ENCODE measurements around the gene AVPI1.
"Not testable (repeated sequence)": the region's sequence is repeated elsewhere in the genome, so short reads cannot be mapped to it uniquely, and the experiment has no call there.

AVPI1 gene

DNA sequence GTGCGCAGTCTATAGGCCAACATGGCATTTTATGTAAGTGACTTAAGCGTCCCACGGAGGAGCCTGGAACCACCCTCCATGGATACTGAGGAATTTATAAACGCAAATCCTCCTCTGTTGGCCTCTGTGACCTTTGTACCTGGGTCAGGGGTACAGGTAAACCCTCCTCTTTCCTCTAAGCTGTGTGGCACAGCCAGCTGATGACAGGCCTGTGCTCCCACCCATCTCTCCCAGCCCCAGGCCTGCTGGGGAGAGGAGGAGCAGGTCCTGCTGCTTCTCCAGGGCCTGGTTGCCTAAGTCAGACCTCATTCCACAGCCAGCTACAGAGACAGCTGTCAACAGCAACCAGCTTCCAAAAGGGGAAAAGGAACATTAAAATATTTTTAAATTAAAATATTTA lies 5.0 kb downstream of the AVPI1 start:
- DNase-seq (ENCODE audit: low read depth): no peak

DNA sequence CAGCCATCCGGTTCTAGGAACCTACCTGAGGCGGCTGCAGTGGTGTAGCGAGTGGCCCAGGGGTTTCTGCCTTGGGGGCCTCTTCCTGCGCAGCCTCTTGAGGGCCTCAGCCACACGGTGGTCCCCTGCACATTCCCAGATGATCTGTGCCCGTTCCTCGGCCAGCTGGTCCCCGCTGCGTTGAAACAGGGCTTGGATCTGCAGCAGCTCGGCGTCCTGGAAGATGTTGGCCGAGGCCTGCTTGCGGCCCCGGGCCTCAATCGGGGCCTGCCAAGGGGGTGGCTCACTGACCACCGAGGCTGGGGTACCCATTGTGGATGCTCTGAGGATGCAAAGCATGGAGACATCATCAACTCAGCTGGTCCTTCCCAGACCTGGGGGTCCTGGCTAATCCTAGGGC lies 7.4 kb downstream of the AVPI1 start:
- DNase-seq (ENCODE audit: low read depth): no peak

DNA sequence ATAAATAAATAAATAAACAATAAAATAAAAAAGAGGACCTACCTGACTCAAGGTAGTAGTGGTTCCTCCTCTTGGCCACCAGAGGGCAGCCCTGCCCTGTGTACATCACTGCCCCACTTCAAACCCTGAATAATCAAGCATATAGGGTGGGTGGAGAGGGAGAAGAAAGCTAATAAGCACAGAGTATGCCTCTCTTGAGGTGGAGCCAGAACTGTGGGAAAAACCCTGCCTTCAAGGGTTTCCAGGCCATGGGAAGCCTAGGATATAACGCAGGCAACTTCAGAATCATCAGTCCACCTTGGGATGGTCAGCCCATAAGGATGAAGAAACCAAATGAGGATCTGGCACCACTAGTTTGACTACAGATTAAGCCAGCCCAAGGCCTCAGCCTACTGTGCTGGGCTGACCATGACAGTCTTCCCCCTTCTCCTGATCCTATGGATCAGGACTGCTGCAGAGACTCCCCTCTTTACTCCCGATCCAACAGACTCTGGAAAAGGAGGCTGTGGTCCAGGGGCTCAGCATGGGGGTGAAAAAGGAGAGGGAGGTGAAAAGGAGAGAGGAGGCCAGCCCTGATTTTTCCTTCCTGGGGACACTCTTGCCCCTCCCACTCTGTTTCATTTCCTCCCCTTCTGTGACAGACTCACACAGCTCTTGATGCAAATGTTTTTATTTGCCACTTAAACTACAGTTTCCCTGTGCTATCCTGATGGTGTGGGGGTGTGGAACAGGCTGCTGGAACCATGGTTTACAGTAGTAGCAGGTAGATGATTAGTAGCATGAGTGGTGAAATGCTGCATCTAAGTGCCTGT lies 10.1 kb downstream of the AVPI1 start:
- DNase-seq (ENCODE audit: low read depth): no peak

DNA sequence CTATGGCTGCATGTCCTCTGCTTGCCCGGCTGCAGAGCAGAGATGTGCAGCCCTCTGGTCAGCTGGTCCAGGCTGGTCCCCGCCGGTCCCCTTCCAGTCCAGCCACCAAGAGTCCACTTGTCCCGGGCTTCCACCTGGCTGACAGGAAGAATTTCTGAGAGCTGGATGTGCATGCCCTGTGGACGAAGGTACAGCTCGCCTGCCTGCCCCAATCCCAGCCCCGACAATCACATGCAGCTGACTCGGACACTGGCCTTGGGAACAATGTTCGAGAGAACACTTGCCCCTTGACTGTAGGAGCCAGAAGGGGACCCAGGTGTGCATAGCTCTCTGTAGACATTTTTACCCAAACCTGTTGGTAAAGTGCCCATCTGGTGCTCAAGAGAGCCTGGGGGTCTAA lies 11.8 kb downstream of the AVPI1 start:
- DNase-seq (ENCODE audit: low read depth): no peak

DNA sequence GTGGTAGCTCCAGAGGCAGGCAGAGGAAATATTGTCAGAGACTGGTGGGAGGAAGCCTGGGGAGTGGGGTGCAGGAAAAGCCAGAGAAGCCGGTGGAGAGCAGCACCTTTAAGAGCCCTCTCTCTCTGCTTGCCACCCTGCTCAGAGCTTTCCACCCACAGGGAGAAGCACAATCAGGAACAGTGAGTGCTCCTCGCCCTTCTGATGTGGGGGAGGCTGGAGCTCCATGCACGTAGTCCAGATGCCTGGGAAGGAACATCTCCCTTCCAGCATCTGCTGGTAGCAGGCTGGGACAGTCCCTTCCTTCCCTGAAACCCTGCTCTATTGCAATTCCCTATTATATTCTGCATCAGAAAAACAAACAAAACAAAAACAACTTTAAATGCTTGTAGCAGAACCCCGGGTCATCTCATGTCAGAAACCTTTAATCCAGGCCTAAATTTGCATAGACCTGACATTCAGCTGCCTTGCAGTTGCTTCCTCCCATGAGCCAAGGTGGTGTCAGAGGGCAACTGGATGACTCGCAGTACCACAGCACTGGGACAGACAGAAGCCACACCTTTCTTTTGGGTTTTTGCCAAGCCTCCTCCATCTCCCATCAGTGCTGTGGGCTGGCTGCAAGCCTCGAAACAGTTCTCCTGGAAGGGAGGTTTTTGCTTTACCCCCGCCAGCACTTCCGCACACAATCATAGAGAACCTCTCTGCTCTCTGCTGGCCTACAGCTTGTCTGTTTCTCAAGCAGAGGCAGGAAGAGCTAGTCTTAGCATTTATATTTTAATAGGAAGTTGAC lies 13.1 kb downstream of the AVPI1 start:
- DNase-seq (ENCODE audit: low read depth): no peak

DNA sequence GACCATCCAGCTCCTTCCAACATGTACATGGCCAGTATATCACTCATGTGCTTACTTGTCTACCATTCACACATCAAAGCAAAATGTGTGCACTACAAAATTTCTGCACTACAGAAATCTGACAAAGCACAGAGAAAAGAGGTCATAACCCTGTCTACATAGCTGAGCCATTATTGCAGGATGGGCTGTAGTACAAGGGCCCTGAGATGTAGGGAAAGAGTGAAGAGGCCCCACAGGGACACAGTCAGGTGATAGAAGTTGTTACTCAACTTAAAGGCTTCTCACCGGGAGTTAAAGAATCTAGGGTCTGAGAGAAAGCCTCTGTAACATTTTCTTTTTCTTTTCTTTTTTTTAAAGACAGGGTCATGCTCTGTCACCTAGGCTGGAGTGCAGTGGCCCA lies 17.5 kb downstream of the AVPI1 start:
- no peak for DNase-seq (ENCODE audit: low read depth)

DNA sequence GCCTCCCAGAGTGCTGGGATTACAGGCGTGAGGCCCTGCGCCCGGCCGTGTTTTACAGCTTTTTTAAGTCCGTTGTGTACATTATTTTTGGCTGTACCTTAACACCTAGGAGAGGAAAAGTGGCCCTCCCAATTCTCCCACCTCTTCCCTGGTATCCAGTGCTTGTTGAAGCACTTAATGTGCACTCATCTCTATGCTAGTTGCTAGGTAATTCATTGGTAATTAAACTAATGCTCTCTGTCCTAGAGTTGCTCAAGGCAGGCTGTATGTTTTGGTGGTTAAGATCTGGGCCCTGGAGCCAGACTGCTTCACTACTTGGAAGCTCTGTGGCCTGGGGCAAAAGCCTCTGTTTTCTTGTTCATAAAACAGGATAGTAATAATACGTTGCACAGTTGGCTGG lies 19.6 kb downstream of the AVPI1 start:
- DNase-seq (ENCODE audit: low read depth): no peak

DNA sequence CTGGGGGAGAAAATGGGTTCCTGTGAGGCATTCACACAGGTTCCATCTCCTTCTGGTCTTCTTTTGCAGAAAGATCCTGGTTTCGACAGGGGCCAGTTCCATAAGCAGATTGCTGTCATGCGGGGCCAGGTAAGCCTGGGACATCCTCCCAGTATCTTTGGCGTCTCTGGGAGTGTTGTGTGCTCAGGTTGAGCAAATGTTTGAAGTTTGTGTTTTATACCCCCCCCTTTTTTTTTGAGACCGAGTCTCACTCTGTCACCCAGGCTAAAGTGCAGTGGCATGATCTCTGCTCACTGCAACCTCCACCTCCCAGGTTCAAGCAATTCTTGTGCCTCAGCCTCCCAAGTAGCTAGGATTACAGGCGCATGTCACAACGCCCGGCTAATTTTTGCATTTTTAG lies 20.0 kb downstream of the AVPI1 start:
- DNase-seq (ENCODE audit: low read depth): no peak

DNA sequence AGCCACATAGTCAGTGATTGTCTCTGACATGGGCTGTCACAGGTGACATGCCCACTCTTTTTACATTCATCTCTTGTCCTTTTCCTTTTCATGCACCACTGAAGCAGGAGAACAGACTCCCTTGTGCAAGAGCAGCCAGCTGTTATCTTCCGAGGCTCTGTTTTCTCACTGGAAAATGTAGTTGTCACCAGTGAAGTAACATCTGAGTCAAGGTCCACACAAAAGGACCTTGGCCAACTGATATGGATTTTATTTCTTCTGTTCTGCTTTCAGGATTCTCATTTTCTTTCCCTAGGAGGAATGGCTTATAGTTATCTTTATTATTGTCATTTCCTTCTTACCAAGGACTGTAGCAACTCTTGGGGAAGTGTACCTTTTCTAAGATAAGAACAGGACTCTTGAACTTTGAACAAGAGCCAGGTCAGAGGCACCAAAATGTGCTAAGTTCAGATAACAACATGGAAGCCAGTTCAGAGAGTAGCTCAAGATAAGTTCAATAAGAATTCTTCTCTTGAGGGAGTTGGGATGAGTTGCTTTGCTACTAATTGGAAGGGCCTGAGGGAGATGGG lies 22.7 kb downstream of the AVPI1 start:
- DNase-seq (ENCODE audit: low read depth): no peak

DNA sequence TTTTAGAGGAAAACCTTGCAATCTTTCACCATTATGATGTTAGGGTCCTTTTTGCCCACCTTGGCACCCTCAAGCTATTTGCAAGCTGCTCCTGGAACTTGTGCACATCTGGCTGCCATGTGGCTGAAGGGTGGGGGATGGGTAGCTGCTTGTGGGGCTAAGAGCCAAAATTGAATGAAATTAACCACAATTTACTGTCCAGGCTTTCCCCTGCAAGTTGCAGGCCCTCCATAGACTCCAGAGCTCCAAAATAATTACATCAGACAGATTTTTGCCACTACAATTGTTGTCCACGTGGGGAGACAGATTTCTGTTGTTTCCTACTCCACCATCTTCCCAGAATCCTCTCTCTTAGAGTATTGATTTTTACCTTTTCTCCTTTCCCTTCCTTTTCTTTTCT lies 27.5 kb downstream of the AVPI1 start:
- no peak for DNase-seq (ENCODE audit: low read depth)

DNA sequence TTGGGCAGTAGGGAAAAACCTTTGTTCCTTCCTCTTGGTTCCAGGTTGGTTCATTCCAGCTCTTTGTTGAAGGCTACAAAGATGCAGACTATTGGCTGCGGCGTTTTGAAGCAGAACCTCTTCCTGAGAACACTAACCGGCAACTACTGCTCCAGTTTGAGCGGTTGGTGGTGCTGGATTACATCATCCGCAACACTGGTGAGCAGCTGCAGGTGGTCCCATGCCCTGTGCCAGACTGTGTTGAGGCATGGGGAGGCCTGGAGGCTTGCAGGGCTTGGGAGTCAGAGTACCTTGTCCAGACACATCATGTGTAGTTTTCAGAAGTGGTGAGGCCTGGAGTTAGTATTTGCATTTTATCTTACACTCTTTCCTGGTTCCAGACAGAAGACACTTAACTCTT lies 30.3 kb downstream of the AVPI1 start:
- no peak for DNase-seq (ENCODE audit: low read depth)

DNA sequence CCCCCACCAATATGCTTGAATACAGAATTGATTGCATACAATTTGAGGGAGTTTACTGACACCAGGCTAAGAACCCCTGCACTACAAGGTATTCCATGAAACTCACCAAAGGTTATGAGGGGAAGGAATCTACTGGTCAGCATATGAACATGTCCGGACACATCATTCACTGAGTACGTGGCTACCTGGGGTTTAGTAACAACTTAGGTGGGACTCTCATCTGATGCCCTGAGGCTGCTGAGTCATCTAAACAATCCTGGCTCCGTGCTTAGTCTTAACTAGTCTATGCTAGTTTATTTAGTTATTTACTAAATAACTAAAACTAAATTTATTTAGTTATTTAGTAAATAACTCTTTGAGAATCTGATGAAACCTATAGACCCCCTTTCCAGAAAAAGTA lies 35.3 kb downstream of the AVPI1 start:
- DNase-seq (ENCODE audit: low read depth): no peak

DNA sequence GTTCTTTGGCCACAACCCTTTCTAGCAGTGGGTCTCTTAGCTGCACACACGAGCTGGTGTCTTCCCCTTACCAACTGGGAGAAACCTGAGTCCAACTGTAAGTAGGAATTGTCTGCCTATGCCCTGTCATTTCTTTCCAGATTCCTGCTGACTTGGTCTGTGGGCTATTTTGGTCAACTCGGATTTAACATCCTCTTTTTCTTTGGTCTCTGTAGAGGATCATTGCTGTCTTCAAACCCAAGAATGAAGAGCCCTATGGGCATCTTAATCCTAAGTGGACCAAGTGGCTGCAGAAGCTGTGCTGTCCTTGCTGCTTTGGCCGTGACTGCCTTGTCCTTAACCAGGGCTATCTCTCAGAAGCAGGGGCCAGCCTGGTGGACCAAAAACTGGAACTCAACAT lies 36.3 kb downstream of the AVPI1 start:
- DNase-seq (ENCODE audit: low read depth): no peak

DNA sequence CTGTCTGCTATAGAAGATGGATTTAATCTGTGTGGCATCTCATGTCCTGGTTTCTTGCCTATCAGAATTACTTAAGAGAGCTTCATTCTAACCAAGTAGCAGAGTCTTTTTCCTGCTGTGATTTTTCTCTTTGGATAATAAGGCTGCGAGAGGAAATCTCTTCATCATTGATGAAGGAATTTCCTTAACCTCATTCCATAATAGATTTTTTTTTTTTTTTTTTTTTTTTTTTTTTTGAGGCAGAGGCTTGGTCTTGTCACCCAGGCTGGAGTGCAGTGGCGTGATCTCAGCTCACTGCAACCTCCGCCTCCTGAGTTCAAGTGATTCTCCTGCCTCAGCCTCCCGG lies 37.7 kb downstream of the AVPI1 start:
- DNase-seq (ENCODE audit: low read depth): not testable (repeated sequence)

DNA sequence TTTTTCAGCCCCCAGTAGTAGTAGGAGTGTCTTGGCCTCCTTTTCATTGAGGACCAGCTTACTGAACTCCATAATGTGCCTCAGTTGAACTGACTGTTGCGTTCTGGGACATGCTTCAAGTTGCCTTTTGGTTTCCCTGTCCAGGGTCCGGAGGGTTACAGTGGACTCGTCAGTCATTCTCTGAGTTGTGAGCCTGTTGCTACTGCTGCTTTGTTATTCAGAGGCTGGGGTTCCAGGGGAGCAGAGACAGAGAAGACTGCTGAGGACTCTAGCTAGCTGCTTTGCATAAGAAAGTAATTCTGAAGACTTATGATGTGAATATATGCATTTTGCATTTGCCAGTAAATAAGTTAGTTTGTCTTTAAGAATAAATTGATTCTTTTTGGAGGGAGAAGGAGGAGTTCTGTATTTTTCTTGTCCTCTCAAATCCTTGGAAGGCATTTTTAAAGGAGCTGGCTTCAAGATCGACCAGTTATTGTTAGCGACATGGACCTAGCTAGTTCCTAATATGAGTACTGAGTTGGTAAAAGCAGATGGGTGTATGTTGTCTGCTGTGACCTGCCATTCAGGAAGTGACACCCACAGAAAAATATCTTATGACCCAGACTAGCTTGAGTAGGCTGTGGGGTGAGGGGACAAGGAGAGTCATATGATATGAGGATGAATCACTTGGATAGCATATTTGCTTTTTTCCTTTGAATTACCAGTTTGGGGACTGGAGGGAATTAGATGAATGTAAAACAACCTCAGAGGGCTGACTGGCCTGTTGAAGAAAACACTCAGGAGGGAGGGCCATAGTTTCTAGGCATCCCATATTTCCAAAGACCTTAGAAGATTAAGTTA lies 38.3 kb downstream of the AVPI1 start:
- no peak for DNase-seq (ENCODE audit: low read depth)

DNA sequence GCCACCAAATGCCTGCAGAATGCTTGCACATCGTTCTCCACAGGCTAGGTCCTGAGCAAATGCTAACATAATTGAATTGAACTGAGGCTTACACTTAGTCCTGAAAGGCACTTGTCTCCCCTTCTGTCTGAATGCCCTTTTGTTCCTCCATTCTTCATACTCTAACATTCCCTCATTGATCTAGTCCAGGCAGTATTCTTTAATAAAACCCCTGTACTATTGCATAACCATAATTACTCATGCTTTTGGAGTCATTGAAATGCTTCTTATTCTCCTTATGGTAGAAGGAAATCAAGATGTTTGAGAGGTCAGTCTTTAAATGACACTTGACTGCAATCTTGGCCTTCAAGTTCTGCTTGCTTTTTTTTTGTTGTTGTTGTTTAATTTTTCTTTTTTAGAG lies 39.5 kb downstream of the AVPI1 start:
- no peak for DNase-seq (ENCODE audit: low read depth)

DNA sequence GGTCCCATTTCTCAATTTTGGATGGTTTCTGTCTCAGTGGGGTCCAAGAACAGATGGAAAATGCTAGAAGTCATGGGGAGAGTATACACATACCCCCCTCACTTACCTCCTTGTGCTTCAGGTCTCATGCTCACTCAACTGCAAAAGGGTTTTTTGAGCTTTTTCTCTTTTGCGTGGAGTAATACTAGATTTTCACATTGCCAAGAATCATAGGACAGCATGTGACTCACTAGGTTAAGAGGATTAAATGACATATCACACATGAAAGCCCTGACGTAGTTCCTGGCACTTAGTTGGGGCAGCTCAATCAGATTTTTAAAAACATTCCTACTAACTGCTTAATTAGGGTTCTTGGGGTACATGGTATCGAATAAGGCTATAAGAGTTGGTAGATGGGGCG lies 42.1 kb downstream of the AVPI1 start:
- no peak for DNase-seq (ENCODE audit: low read depth)

DNA sequence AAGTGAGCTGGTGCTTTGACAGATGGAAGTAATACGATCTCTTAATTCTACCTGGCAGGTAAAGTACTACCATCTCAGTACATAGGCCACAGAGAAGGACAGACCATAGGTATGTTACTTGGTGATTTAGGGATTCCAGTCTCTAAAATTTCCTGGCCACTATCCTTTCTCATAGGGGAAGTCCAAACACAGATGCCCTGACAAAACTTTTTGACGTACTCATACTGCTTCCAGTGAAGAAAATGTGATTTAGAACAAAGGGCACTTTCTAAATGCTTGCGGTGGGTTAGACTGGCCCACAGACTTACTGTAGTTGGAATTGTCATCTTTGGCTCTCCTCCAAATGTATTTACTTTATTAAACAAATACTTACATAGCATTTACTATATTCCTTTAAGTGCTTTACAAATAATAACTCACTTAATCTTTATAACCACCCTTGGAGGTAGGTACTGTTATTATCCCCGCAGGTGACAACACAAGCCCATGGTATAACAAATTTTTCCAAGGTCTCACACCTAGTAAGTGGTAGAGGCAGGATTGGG lies 43.5 kb downstream of the AVPI1 start:
- no peak for DNase-seq (ENCODE audit: low read depth)

DNA sequence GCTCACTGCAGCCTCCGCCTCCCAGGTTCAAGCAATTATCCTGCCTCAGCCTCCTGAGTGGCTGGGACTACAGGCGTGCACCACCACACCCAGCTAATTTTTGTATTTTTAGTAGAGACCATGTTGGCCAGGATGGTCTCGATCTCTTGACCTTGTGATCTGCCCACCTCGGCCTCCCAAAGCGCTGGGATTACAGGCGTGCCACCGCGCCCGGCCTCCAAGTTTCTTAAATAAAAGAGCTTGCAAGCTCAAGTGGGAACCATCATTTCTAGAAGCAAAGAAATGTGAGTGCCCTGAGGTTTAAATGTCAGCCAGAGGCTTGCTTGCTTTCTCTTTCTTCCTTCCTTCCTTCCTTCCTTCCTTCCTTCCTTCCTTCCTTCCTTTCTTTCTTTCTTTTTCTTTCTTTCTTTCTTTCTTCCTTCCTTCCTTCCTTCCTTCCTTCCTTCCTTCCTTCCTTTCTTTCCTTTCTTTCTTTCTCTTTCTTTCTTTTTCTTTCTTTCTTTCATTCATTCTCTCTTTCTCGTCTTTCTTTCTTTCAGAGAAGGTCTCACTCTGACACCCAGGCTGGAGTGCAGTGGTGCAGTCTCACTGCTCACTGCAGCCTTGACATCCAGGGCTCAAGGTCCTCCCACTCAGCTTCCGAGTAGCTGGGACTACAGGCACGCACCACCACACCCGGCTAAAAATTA lies 44.4 kb downstream of the AVPI1 start:
- DNase-seq (ENCODE audit: low read depth): not testable (repeated sequence)

DNA sequence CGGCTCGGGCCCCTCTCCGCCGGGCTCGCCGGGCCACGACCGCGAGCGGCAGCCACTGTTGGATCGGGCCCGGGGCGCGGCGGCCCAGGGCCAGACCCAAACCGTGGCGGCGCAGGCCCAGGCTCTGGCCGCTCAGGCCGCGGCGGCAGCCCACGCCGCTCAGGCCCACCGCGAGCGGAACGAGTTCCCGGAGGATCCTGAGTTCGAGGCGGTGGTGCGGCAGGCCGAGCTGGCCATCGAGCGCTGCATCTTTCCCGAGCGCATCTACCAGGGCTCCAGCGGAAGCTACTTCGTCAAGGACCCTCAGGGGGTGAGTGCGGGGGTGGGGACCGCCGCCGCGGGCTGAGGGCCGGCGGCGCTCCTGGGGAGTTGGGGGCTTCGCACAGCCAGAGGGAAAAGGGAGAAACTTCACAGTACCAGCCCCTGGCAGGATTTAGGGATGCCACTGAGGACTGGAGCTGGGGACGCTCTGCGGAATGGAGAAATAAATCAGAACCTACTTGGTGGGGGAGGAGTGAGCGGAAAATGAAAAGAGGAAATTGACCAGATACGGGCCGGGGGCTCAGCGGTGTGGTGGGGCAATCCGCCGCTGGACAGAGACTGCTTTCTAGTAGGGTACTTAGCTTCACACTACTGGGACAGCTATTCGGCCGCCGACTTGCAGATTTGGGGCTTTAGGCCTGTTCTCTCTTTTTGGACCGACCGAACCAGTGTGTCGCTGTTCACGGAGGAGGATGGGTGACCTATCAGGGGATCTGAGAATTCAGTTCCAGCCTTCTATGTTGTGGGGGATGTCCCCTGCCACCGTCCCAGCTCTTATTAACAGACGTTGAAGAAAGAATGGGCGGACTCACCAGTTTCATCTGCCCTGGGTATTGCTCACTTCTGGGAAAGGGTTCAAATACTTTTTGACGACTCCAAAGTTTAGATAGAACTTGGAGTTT lies 45.9 kb downstream of the AVPI1 start:
- DNase-seq (ENCODE audit: low read depth): no peak
